GM12892 (cell line): ENCODE measurements around the gene PRELID2.

Experiments
- POLR2A ChIP-seq: IDR thresholded peaks from 2 replicates; pipeline ENCODE4 v1.6.1; 2011; ENCODE audit warnings: low read depth, low read length, control low read depth
- POLR2AphosphoS5 ChIP-seq: IDR thresholded peaks from 2 replicates; pipeline ENCODE4 v1.6.1; 2011; ENCODE audit warnings: low read depth, low read length, control low read depth

DNA sequence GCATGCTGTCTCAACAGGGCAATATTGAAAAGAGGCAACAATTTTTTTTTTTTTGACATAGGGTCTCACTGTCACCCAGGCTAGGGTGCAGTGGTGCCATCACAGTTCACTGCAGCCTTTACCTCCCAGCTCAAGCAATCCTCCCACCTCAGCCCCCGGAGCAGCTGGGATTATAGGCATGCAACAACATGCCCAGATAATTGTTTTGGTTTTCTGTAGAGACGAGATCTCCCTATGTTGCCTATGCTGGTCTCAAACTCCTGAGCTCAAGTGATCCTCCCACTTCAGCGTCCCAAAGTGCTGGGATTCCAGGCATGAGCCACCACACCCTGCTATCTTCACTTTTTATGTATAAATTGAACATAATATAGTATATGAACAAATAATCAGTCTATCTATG is 47.6 kb downstream of the PRELID2 start:
- TF ChIP-seq POLR2A = no peak
- TF ChIP-seq POLR2AphosphoS5 = no peak
